ENCODE measurements around the gene C5AR1. TPM values are rescaled to one million over a fixed set of nuclear protein-coding genes. Genes with fewer than 3 reads are reported as not detected.
A peak's percentile ranks its signal among the peaks of the same experiment; 100 is the strongest.
"Not testable (repeated sequence)": the region's sequence is repeated elsewhere in the genome, so short reads cannot be mapped to it uniquely, and the experiment has no call there.

C5AR1 gene
- total and polyA plus RNA-seq, 5 donors from 2014 or later = 0.22 to 0.91 TPM; not detected in 3

GRCh38 chr19:47323409-47323808 is 13.7 kb downstream of the C5AR1 start:
- no peak overlapping the region for H3K4me3 Mint-ChIP-seq
- H3K4me1 ChIP-seq (ENCODE audit: control insufficient read depth, insufficient read depth, low read length, poor library complexity, severe bottlenecking) = no peaks in the 10 kb centered on the region

GRCh38 chr19:47323872-47324271 is 14.2 kb downstream of the C5AR1 start:
- Mint-ChIP-seq H3K27ac (no peak overlapping the region), H3K36me3 (no peaks in the 10 kb centered on the region), H3K4me3 (no peak overlapping the region), H3K4me1 (no peaks in the 10 kb centered on the region), H3K27me3 (peaks cover 32% of the 10 kb centered on the region), H3K9me3 (peaks cover 0 to 3% (median 0%) of the 10 kb centered on the region in 7 donors)
- Histone ChIP-seq H3K9me3 (ENCODE audit: control insufficient read depth in 2 of 2, low read length in 2 of 2) (no peaks in the 10 kb centered on the region), H3K36me3 (ENCODE audit: control insufficient read depth, insufficient read depth, low read length) (no peaks in the 10 kb centered on the region), H3K4me3 (ENCODE audit: low read depth, low read length) (no peak overlapping the region), H3K4me1 (ENCODE audit: control insufficient read depth, insufficient read depth, low read length, poor library complexity, severe bottlenecking) (no peaks in the 10 kb centered on the region), H3K27me3 (ENCODE audit: control insufficient read depth, insufficient read depth, low read length) (no peaks in the 10 kb centered on the region), H3K27ac (ENCODE audit: insufficient read depth, low read length, poor library complexity, severe bottlenecking) (no peak overlapping the region)
- DNase-seq (no peak), ATAC-seq (ENCODE audit: low read depth in 2 of 2) (no peak)

More at GRCh38 chr19:47323409-47323808, 13.7 kb downstream of the C5AR1 start:
- Histone ChIP-seq H3K9me3 (ENCODE audit: control insufficient read depth in 2 of 2, low read length in 2 of 2) (no peaks in the 10 kb centered on the region), H3K4me3 (ENCODE audit: low read depth, low read length) (no peak overlapping the region), H3K36me3 (ENCODE audit: control insufficient read depth, insufficient read depth, low read length) (no peaks in the 10 kb centered on the region), H3K27ac (ENCODE audit: insufficient read depth, low read length, poor library complexity, severe bottlenecking) (no peak overlapping the region), H3K27me3 (ENCODE audit: control insufficient read depth, insufficient read depth, low read length) (no peaks in the 10 kb centered on the region)
- no peak for ATAC-seq (ENCODE audit: low read depth in 2 of 2)
- Mint-ChIP-seq H3K27ac (no peak overlapping the region), H3K4me1 (no peaks in the 10 kb centered on the region), H3K9me3 (peaks cover 0 to 3% (median 0%) of the 10 kb centered on the region in 7 donors), H3K27me3 (peaks cover 29% of the 10 kb centered on the region), H3K36me3 (no peaks in the 10 kb centered on the region)
- DNase-seq = no peak

GRCh38 chr19:47324502-47324901 is 14.8 kb downstream of the C5AR1 start:
- Mint-ChIP-seq H3K4me3 (no peak overlapping the region), H3K27me3 (peaks cover 32% of the 10 kb centered on the region)

GRCh38 chr19:47330466-47330869 is 20.8 kb downstream of the C5AR1 start:
- H3K4me1 ChIP-seq (ENCODE audit: control insufficient read depth, insufficient read depth, low read length, poor library complexity, severe bottlenecking) = peaks cover 4% of the 10 kb centered on the region
- DNase-seq = peak in 1 of 3 donors; percentile 21
- Mint-ChIP-seq H3K4me1 (peaks cover 0 to 6% (median 2%) of the 10 kb centered on the region in 4 donors), H3K9me3 (peaks cover 0 to 3% (median 0%) of the 10 kb centered on the region in 7 donors), H3K27me3 (peaks cover 16% of the 10 kb centered on the region), H3K36me3 (no peaks in the 10 kb centered on the region), H3K27ac (peak overlapping the region in 1 of 3 donors; percentile 20), H3K4me3 (no peak overlapping the region)
- H3K27me3 ChIP-seq (ENCODE audit: control insufficient read depth, insufficient read depth, low read length) = no peaks in the 10 kb centered on the region
- no peak overlapping the region for H3K27ac ChIP-seq (ENCODE audit: insufficient read depth, low read length, poor library complexity, severe bottlenecking)
- no peak overlapping the region for H3K4me3 ChIP-seq (ENCODE audit: low read depth, low read length)
- no peaks in the 10 kb centered on the region for H3K9me3 ChIP-seq (ENCODE audit: control insufficient read depth in 2 of 2, low read length in 2 of 2)
- no peak for ATAC-seq (ENCODE audit: low read depth in 2 of 2)
- no peaks in the 10 kb centered on the region for H3K36me3 ChIP-seq (ENCODE audit: control insufficient read depth, insufficient read depth, low read length)

More at GRCh38 chr19:47324502-47324901, 14.8 kb downstream of the C5AR1 start:
- H3K36me3 ChIP-seq (ENCODE audit: control insufficient read depth, insufficient read depth, low read length) = no peaks in the 10 kb centered on the region
- DNase-seq (no peak), ATAC-seq (ENCODE audit: low read depth in 2 of 2) (no peak)
- H3K36me3 Mint-ChIP-seq = no peaks in the 10 kb centered on the region
- H3K4me1 Mint-ChIP-seq = no peaks in the 10 kb centered on the region
- H3K9me3 Mint-ChIP-seq = peaks cover 0 to 3% (median 0%) of the 10 kb centered on the region in 7 donors
- H3K27ac Mint-ChIP-seq = no peak overlapping the region
- H3K9me3 ChIP-seq (ENCODE audit: control insufficient read depth in 2 of 2, low read length in 2 of 2) = no peaks in the 10 kb centered on the region
- no peak overlapping the region for H3K27ac ChIP-seq (ENCODE audit: insufficient read depth, low read length, poor library complexity, severe bottlenecking)
- no peak overlapping the region for H3K4me3 ChIP-seq (ENCODE audit: low read depth, low read length)
- no peaks in the 10 kb centered on the region for H3K4me1 ChIP-seq (ENCODE audit: control insufficient read depth, insufficient read depth, low read length, poor library complexity, severe bottlenecking)
- H3K27me3 ChIP-seq (ENCODE audit: control insufficient read depth, insufficient read depth, low read length) = no peaks in the 10 kb centered on the region

- Mint-ChIP-seq H3K9me3 (peaks cover 0 to 3% (median 0%) of the 10 kb centered on the region in 7 donors), H3K4me3 (no peak overlapping the region), H3K27ac (no peak overlapping the region), H3K27me3 (peaks cover 13% of the 10 kb centered on the region), H3K36me3 (no peaks in the 10 kb centered on the region), H3K4me1 (peaks cover 0 to 15% (median 8%) of the 10 kb centered on the region in 4 donors)
- Histone ChIP-seq H3K4me3 (ENCODE audit: low read depth, low read length) (no peak overlapping the region), H3K36me3 (ENCODE audit: control insufficient read depth, insufficient read depth, low read length) (no peaks in the 10 kb centered on the region), H3K9me3 (ENCODE audit: control insufficient read depth in 2 of 2, low read length in 2 of 2) (no peaks in the 10 kb centered on the region), H3K27me3 (ENCODE audit: control insufficient read depth, insufficient read depth, low read length) (no peaks in the 10 kb centered on the region), H3K4me1 (ENCODE audit: control insufficient read depth, insufficient read depth, low read length, poor library complexity, severe bottlenecking) (peaks cover 13% of the 10 kb centered on the region), H3K27ac (ENCODE audit: insufficient read depth, low read length, poor library complexity, severe bottlenecking) (no peak overlapping the region)
- DNase-seq = no peak
- ATAC-seq (ENCODE audit: low read depth in 2 of 2) = no peak
These were observed 21.8 kb downstream of the C5AR1 start for GRCh38 chr19:47331490-47331889.

GRCh38 chr19:47331931-47332547 is 22.4 kb downstream of the C5AR1 start, which contains the start of gene C5AR2:
TSS of gene C5AR2 (plus strand) at chr19:47332175. CDS start at chr19:47340800, 8,625 bp downstream.
- Histone ChIP-seq H3K27me3 (ENCODE audit: control insufficient read depth, insufficient read depth, low read length) (no peaks in the 10 kb centered on the region), H3K36me3 (ENCODE audit: control insufficient read depth, insufficient read depth, low read length) (no peaks in the 10 kb centered on the region), H3K9me3 (ENCODE audit: control insufficient read depth in 2 of 2, low read length in 2 of 2) (no peaks in the 10 kb centered on the region), H3K4me1 (ENCODE audit: control insufficient read depth, insufficient read depth, low read length, poor library complexity, severe bottlenecking) (peaks cover 17% of the 10 kb centered on the region), H3K27ac (ENCODE audit: insufficient read depth, low read length, poor library complexity, severe bottlenecking) (no peak within 1 kb of the TSS), H3K4me3 (ENCODE audit: low read depth, low read length) (no peak within 1 kb of the TSS)
- Mint-ChIP-seq H3K36me3 (no peaks in the 10 kb centered on the region), H3K27ac (peak within 1 kb of the TSS in 1 of 3 donors; percentile 20), H3K4me3 (peak within 1 kb of the TSS in 1 of 4 donors; percentile 53), H3K9me3 (peaks cover 0 to 3% (median 0%) of the 10 kb centered on the region in 7 donors), H3K27me3 (peaks cover 13% of the 10 kb centered on the region), H3K4me1 (peaks cover 0 to 19% (median 12%) of the 10 kb centered on the region in 4 donors)
- ATAC-seq (ENCODE audit: low read depth in 2 of 2) (no peak), DNase-seq (no peak)

- Mint-ChIP-seq H3K27me3 (peaks cover 12% of the 10 kb centered on the region), H3K27ac (peak overlapping the region; percentile 83 to 94 (median 89)), H3K4me1 (peaks cover 0 to 27% (median 12%) of the 10 kb centered on the region in 4 donors), H3K4me3 (peak overlapping the region; percentile 32 to 89 (median 76))
- not testable (repeated sequence) for H3K9me3 ChIP-seq (ENCODE audit: control insufficient read depth in 2 of 2, low read length in 2 of 2); H3K36me3 Mint-ChIP-seq; H3K36me3 ChIP-seq (ENCODE audit: control insufficient read depth, insufficient read depth, low read length); H3K27ac ChIP-seq (ENCODE audit: insufficient read depth, low read length, poor library complexity, severe bottlenecking); H3K9me3 Mint-ChIP-seq; H3K27me3 ChIP-seq (ENCODE audit: control insufficient read depth, insufficient read depth, low read length)
- peak; percentile 52 to 77 for ATAC-seq (ENCODE audit: low read depth in 2 of 2)
- peaks cover 20% of the 10 kb centered on the region for H3K4me1 ChIP-seq (ENCODE audit: control insufficient read depth, insufficient read depth, low read length, poor library complexity, severe bottlenecking)
- DNase-seq = peak in 2 of 3 donors; percentile 22 to 85
- peak overlapping the region; percentile 26 for H3K4me3 ChIP-seq (ENCODE audit: low read depth, low read length)
These were observed 27.4 kb downstream of the C5AR1 start for GRCh38 chr19:47336765-47337718.

Measured in CD4-positive, CD25-positive, alpha-beta regulatory T cell (primary cell).